Stimulated activated CD8-positive, alpha-beta memory T cell treated with anti-CD3 and anti-CD28 coated beads, Interleukin-4, amount 100 ng/mL, for 1 hour (primary cell): ENCODE results near the gene GDPD4.
A peak's percentile ranks its signal among the peaks of the same experiment; 100 is the strongest.

Source experiments
- DNase-seq, 2 donors: peaks; one replicate each; pipeline ENCODE4 v3.0.0-alpha.2; 2020; ENCODE audit warnings: low read depth in 2 of 2, low spot score in 1 of 2

GDPD4 gene

DNA sequence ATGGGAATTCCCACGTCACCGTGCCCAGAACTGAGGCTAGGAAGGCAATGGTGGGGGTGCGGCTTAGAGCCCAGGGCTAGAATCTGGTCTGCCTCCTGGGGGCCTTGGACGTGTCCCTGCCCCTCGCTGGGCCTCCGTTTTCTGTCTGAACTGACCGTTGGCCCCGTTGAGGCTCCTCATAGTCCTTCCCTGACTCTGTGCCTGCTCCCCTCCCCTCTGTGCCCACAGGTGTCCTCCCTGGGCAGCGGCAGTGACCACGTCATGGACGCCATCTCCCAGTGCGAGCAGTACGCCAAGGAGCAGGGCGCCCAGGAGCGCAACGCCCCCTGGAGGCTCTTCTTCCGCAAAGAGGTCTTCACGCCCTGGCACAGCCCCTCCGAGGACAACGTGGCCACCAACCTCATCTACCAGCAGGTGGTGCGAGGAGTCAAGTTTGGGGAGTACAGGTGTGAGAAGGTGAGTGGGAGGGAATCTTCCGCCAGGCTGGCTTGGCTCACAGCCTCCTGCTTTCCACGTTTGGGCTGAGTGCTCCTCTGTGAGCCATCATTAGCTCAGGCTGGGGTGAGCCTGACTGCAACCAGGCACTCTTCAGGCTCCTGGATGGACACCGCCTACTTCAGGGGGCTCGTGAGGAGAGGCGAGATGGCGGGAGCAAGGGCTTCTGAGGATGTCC lies 109.5 kb downstream of the GDPD4 start:
- peak in 1 of 2 donors; percentile 12 for DNase-seq

DNA sequence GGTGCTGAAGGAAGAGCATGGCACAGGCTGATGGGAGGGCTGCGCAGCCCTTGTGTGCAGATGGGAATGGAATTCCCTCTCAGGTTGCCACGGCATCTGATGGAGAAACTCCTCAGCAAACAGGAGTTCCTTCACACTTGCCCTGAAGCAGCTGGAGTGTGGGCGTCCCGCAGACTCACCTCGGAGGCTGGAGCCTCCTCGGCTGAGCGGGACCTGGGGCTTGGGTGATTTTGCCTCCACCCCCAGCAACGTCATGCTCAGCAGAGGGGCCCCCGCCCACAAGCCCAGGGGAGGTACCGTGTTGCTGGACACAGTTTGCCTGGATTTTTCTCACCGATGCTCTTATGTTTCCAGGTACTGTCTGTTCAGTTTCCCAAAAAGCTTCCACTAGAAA lies 110.1 kb downstream of the GDPD4 start:
- DNase-seq = no peak

DNA sequence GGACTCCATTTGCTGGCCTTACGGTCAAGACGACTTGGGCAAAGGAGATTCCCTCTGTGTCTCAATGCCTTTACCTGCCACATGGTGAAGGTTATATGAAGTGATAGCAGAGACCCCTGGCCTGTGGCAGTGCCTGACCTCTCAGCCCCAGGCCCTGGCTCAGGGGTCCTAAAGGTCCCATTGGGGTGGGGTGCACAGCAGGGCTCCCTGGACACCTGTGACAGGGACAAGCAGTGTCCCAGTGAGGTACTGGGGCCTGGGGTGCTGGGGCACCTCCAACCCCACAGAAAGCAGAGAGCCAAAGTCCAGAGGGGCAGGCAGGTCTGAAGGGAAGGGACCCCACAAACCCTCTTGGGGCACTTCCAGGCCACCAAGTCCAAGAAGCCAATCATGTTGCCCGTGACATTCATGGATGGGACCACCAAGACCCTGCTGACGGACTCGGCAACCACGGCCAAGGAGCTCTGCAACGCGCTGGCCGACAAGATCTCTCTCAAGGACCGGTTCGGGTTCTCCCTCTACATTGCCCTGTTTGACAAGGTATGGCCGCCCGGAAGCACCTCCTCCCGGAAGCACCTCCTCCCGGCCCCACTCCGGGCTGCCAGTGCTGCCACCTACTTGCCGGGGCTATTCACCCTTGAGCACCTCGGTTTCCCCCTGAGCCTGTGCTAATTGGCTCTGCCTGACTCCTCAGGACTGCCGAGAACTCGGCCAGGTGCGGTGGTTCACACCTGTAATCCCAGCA lies 111.0 kb downstream of the GDPD4 start:
- no peak for DNase-seq

DNA sequence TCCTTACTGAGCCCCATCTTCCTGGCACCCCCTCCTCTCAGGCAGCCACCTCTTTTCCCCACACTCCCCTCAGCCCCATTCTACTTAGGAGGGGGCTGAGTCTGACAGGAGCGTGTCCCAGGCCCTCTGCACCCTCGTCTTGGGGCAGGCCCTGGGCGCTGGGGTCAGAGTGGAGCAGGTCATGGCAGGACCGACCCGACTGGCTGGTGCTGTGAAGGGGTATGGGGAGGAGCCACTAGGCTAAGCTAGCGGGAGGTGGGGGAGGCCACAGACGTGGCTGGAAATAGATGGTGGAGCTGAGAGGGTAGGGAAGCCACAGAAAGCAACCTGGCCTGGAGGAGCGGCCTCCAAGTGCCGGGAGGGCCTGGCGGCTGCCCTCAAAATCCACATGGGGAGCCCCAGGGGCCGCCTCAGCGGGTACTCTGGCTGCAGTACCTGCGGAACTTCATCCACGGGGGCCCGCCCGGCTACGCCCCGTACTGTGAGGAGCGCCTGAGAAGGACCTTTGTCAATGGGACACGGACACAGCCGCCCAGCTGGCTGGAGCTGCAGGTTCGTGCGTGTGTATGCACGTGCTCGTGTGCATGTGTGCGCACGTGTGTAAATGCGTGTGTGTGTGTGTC lies 111.8 kb downstream of the GDPD4 start:
- DNase-seq = no peak

DNA sequence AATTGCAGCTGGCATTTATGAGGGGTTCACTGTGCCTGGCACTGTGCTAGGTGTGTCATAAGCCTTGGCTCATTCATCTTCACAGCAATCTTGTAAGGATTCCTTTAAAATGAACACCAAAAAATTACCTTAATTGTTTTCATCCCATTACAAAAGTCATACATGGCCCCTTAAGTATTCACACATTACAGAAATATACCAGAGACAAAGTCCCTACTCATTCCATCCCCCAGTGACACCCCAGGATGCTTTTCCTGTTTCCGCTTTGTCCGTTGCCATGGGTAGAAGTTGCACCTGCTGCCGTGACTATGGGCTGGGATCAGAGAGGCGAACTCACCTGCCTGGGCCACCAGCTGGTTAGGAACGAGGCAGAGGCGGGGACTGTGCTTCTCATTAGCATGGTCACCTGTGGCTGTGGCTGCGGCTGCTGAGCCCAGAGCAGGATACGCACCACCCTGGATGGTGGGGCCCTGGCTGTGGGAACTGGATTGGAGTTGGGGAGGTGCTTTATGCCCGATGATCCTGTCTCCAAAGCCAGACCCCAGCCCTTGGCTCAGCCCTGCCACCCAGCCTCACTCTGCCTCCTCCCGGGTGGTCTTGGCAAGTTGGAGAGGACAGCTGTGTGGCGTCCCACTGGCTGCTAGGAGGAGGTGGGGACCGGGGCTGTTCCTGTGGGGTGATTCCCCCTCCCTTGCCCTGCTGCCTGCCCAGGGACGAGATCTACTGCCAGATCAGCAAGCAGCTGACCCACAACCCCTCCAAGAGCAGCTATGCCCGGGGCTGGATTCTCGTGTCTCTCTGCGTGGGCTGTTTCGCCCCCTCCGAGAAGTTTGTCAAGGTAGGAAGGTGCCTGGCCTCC lies 112.6 kb downstream of the GDPD4 start:
- no peak for DNase-seq

DNA sequence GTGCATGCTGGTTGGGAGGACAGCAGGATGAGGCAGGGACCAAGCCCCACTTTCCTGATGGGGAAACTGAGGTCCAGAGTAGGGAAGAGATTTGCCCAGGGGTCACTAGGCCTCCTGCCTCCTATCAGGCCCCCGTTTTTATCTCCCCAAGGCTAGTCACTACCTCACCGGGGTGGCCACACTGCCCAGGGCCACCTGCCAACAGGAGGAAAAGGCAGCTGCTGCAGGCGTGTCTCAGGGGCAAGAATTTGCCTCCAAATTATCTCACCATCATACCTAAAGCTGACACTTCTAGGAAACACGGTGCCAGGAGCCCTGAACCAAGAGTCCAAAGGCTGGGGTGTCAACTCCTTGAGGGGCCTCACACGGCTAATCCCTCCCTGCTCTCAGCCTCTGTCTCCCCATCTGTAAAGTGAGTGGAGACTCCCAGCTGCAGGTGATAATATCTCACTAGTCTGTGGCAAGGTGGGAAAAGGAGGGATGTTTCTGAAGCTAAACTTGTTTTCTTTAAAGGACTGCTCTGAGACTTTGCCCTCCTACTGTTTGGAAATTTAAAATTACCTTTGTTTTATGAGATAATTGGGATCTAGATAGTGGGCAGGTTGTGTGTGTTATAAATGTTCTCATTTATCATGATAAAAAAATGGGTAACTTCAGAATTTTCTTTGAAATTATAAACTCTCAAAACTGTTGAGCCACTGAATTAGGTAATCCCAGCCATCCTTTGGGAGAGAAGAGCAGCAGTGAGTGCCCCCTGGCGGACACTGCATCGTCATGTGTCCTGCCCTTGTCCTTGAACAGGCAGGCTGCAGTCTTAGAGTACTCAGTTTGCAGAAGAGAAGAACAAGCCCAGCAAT lies 113.5 kb downstream of the GDPD4 start:
- peak; percentile 33 to 52 for DNase-seq

DNA sequence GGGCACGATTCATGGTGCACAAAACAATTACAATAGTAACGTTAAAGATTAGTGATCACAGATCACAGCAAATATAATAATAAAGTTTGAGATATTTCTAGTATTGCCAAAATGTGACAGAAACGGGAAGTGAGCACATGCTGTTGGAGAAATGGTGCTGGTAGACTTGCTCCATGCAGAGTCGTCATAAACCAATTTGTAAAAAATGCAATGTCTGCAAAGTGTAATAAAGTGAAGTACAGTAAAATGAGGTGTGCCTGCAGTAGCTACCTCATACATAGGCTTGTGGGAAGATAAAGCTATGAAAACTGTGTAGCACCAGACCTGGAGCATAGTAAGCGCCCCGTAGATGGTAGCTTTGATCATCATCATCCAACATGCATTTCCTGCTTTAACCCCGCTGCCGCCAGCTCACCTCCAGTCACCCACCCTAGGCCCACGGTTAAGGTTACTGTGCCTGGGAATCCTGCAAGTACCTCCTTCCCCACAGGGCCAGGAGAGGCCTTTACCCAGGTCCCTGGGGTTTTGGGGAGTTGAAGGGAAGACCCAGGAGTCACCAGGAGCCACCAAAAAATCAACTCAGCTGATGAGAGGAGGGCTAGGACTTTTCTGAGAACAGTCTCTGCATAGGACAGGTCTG lies 114.3 kb downstream of the GDPD4 start:
- no peak for DNase-seq

DNA sequence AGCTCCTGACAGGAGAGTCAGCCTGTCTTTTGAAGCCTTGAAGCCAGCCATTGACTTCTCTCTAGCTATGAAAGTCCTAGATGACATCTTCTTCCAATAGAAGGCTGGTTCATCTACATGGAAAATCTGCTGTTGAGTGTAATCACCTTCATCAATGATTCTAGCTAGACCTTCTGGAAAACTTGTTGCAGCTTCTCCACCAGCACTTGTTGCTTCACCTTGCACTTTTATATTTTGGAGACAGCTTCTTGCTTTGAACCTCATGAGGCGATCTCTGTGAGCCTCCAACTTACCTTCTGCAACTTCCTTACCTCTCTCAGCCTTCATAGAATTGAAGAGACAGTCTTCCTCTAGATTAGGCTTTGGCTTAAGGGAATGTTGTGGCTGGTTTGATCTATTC lies 115.2 kb downstream of the GDPD4 start:
- no peak for DNase-seq

DNA sequence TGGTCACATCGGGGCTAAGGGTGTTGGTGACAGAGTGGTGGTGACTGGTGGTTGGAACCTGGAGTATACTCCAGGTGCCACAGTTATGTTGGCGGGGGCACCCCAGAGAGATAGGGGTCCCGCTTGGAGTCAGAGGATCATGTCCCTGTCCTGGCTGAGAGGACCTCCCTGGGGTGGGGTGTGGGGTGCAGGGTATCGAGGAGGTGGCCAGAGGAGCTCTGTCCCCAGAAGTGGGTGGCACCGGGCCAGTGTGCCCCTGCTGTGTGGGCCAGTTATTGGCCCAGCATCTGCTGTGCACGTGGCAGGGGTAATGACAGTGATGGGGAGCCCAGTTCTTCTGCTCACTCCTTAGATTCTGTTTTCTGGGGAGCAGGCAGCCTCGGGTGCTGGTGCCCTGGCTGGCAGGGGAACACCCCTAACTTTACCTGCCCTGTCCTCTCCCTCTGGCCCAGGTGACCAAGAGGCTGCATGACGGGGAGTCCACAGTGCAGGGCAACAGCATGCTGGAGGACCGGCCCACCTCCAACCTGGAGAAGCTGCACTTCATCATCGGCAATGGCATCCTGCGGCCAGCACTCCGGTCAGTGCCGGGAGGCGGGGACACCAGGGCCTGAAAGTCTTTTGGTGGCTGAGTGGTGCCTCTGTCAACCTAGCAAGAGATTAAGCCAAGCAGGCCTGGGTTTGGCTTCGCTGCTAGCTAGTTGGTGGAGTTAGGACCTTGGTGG lies 117.2 kb downstream of the GDPD4 start:
- DNase-seq = no peak

DNA sequence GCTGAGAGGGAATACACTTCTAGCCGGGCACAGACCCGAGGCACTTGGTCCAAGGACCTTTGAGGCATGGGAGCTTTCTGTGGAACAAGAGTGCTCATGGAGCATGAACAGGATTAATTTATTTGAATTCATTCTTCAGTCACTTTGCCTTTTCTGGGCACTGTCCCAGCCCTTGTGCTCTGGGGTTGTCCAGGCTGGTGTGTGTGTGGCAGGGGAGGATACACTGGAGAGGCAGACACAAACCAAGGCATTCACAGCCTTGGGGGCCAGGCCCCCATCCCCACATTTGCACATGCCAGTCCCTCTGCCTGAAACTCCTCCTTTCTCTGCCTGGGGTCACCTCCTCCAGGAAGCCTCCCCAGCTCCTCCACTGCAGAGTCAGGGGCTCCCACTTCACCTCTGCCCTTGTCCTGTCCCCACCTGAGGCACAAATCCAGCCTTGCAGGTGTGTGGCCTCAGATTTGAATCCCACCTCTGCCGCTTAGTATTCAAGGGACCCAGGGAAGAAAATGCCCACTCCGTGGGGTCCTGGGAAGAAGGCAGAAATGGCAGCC lies 118.0 kb downstream of the GDPD4 start:
- DNase-seq = no peak

DNA sequence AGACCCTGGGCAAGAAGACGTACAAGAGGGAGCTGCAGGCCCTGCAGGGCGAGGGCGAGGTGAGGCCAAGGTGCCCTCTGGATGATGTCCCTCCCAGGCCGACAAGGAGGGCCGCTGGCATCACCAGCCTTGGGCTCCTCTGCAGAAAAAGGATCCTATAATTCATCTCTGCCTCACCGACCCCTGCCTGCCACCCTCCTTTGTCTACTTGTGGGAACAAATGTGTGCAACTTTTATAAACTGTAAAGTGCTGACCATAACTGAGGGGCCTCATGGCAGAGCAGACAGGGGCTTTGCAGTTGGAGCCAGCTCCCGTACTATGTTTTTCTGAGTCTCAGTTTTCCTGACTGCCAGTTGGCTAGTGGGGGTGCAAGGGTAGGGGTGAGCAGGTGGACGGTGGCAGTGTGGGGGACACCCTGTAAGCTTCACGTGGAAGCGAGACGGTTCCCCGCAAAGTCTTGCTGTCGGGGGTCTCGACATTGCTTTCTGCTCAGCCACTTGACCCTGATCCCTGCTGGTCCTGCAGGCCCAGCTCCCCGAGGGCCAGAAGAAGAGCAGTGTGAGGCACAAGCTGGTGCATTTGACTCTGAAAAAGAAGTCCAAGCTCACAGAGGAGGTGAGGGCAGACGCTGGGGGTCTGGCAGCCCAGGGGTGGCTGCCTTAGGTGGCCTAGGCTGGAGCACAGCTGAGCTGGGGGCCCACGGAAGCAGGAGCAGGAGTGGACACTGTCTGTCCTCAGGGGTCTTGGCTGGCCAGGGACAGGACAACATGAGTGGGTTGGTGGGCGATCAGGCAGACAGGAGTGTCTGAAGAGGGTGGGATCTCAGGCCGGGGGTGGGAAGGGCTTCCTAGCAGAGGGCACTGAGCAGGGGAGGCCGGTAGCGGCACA lies 118.7 kb downstream of the GDPD4 start:
- no peak for DNase-seq

DNA sequence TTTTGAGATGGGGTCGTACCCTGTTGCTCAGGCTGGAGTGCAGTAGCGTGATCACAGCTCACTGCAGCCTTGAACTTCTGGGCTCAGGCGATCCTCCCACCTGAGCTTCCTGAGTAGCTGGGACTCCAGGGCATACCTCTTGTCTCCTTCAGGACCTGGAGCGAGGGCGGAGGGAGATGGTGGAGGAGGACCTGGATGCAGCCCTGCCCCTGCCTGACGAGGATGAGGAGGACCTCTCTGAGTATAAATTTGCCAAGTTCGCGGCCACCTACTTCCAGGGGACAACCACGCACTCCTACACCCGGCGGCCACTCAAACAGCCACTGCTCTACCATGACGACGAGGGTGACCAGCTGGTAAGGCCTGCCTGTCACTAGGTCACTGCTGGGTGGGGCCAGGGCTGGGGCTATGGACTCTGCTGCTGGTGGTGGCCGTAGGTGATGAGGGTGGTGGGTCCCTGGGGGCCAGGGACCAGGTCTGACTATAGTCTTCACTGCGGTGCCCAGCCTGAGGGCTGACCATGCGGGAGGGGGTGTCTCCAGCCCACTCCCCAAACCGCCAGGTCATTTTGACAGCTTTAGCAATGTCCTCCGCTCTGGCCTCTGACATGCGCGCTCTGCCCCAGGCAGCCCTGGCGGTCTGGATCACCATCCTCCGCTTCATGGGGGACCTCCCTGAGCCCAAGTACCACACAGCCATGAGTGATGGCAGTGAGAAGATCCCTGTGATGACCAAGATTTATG lies 119.5 kb downstream of the GDPD4 start:
- DNase-seq = no peak

DNA sequence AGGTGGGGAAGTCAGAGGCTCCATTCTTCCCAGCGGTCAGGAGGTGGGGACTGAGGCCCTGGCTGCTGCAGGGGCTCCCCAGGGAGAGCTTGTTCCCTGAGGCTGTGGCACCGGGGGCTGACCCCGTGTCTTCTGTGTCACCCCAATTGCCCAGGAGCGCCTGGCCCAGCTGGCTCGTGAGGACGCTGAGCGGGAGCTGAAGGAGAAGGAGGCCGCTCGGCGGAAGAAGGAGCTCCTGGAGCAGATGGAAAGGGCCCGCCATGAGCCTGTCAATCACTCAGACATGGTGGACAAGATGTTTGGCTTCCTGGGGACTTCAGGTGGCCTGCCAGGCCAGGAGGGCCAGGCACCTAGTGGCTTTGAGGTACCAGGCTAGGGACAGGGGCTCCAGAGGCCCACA lies 120.3 kb downstream of the GDPD4 start:
- DNase-seq = no peak

DNA sequence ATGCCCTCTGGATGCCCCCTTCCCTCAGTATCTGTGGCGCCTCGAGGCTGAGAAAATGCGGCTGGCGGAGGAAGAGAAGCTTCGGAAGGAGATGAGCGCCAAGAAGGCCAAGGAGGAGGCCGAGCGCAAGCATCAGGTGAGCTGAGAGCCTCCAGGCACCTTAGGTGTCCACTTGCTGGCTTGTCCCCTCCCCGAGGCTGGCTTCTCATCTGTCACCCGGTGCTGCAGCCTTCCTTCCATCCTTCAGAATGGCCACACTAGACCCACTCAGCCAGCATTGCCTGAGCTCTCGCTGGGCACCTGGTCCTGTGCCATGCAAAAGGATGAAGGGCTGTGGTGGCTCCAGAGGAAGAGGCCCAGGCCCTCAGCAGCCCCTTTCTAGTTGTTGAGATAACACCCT lies 121.1 kb downstream of the GDPD4 start:
- no peak for DNase-seq

DNA sequence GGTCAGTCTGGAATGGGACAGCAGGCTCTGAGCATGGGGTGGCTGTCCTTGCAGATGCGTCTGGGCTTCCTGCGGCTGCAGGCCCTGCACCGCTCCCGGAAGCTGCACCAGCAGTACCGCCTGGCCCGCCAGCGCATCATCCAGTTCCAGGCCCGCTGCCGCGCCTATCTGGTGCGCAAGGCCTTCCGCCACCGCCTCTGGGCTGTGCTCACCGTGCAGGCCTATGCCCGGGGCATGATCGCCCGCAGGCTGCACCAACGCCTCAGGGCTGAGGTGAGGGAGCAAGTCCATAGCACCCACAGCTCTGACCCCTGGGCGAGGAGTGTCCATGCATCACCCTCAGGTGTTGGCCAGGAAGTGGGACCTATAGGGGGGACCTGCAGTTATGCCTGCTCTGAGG lies 121.8 kb downstream of the GDPD4 start:
- no peak for DNase-seq

DNA sequence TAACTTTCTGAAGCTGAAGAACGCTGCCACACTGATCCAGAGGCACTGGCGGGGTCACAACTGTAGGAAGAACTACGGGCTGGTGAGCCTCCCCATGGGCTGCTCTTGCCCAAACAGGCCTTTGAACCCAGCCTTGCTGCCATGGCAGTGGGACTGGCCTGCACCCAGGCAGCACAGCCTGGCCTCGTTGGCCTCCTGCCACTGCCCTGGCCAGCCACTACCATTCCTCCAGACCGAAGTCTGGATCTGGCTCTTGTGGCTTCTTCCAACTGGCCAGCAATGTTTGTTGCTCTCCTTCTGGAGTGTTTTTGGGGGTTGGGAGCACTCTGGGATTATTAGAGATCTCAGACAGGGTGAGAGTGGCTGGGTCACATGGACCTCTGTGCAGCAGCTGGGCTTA lies 122.4 kb downstream of the GDPD4 start:
- DNase-seq = no peak

DNA sequence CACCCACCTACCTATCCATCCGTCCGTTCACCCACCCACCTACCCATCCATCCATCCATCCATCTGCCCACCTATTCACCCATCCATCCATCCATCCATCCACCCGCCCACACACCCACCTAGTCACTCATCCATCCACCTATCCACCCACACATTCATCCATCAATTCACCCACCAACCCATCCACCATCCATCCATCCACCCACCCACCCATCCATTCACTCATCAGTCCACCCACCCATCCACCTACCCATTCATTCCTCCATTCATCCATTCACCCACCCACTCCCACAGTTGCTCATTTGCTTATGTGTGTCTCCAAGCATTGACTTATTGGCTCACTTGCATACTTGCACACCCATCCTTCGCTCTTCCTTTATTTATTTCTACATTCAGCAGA lies 123.3 kb downstream of the GDPD4 start:
- no peak for DNase-seq

DNA sequence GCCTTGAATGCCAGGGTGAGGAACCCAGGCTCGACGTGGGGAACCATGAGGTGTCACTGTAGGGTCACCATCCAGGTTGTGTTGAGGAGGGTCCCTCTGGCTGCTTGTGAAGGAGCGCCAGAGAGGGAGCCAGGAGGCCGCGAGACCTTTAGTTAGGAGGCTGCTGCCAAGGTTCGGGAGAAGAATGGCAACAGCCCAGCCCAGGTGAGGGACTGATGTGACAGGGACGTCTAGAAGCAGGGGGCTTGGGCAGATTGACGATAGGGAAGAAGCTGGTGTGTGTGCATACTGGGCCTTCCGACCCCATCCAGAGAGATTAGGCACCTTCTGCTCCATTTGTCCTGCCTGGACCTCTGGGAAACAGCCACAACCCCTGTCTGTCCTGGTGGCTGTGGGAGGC lies 124.5 kb downstream of the GDPD4 start:
- no peak for DNase-seq
